Measurements from ENCODE around the gene RET.

DNA sequence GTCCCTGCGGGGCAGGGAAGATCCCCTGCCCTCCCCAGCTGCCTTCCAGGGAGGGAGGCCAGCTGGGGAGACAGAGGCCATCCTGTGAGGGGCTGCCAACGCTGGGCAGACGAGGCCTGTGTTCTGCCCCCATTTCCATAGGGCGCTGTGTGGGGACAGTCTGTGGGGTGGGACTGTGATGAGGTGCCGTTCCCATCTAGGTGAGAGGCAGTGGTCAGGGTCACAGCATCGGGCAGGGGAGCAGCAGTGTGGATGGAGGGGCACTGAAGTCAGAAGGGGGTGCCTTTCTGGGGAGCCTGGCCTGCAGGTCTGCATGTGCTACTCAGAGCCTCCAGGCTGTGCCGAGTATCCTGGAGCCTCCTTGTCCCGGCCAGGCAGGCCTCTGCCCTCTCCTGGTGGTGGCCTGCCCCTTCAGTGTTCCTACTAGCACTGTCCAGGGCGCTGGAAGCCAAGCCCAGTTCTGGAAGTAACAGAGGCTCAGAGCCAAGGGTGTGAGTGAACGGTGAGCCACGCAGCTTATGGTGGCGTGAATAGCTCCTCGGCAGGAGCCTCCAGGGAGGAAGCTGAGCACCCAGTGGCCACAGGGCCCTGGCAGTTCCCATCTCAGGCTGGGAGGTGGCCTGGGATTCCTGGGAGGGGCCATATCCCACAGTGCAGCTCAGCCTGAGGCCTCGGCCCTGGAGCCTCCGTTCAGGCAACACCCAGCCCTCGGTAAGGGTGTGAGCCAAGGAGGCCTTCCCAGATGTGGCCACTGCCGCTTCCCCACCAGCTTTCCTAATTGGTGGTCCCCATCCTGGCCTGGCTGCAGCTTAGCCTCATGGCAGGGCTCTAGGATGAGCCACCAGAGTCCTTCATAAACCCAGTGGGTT lies 38.1 kb downstream of the RET start:
- TF ChIP-seq, protein P1, sequence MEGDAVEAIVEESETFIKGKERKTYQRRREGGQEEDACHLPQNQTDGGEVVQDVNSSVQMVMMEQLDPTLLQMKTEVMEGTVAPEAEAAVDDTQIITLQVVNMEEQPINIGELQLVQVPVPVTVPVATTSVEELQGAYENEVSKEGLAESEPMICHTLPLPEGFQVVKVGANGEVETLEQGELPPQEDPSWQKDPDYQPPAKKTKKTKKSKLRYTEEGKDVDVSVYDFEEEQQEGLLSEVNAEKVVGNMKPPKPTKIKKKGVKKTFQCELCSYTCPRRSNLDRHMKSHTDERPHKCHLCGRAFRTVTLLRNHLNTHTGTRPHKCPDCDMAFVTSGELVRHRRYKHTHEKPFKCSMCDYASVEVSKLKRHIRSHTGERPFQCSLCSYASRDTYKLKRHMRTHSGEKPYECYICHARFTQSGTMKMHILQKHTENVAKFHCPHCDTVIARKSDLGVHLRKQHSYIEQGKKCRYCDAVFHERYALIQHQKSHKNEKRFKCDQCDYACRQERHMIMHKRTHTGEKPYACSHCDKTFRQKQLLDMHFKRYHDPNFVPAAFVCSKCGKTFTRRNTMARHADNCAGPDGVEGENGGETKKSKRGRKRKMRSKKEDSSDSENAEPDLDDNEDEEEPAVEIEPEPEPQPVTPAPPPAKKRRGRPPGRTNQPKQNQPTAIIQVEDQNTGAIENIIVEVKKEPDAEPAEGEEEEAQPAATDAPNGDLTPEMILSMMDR (IDR thresholded peaks at IDR 0.05) = no peak
- no peak for TF ChIP-seq POLR2A (IDR thresholded peaks at IDR 0.05)

Measured in right lobe of liver (tissue), 4 donors.